OCI-LY1 (cell line): Measurements from ENCODE around the gene RHOV.
A peak's percentile ranks its signal among the peaks of the same experiment; 100 is the strongest.

Experiments used
- H2AFZ ChIP-seq: fragments of 200-600 bp; sonication (generic), shearing (Covaris generic); 2 replicates; pipeline ENCODE4 v1.6.0; 2014; ENCODE audit warnings: antibody characterized with exemption, mild to moderate bottlenecking, low read length
- H3F3A ChIP-seq: fragments of 200-600 bp; sonication (generic), shearing (Covaris generic); 2 replicates; pipeline ENCODE4 v1.6.0; 2014; ENCODE audit warnings: mild to moderate bottlenecking, antibody characterized with exemption, low read length, moderate library complexity; ENCODE audit not compliant: insufficient read depth
- H3K27ac ChIP-seq: fragments of 200-600 bp; sonication (generic); 2 replicates; pipeline ENCODE4 v1.5.1; 2014; ENCODE audit warnings: low read length, mixed run types, mild to moderate bottlenecking, low read depth; ENCODE audit not compliant: poor library complexity, severe bottlenecking
- H3K27me3 ChIP-seq: fragments of 200-600 bp; sonication (generic); 2 replicates; pipeline ENCODE4 v1.6.0; 2014; ENCODE audit warnings: antibody characterized with exemption, mild to moderate bottlenecking, low read length, moderate library complexity; ENCODE audit not compliant: insufficient read depth
- H3K36me3 ChIP-seq: fragments of 200-600 bp; sonication (generic); 2 replicates; pipeline ENCODE4 v1.6.1; 2014; ENCODE audit warnings: mild to moderate bottlenecking, antibody characterized with exemption, low read length, moderate library complexity, mixed read lengths; ENCODE audit not compliant: insufficient read depth
- H3K4me1 ChIP-seq: fragments of 200-600 bp; sonication (generic); 2 replicates; pipeline ENCODE4 v1.5.1; 2014; ENCODE audit warnings: mild to moderate bottlenecking, low read length, moderate library complexity; ENCODE audit not compliant: insufficient read depth, severe bottlenecking
- H3K4me2 ChIP-seq: fragments of 200-600 bp; sonication (generic), shearing (Covaris generic); 2 replicates; pipeline ENCODE4 v1.6.1; 2014; ENCODE audit warnings: low read length
- H3K4me3 ChIP-seq: fragments of 200-600 bp; sonication (generic); 2 replicates; pipeline ENCODE4 v1.5.1; 2014; ENCODE audit warnings: low read length, low read depth, mild to moderate bottlenecking, mixed read lengths; ENCODE audit not compliant: poor library complexity, severe bottlenecking
- H3K79me2 ChIP-seq: fragments of 200-600 bp; shearing (Covaris generic); 2 replicates; pipeline ENCODE4 v1.6.1; 2016; ENCODE audit warnings: mixed run types, low read length, mixed read lengths; ENCODE audit not compliant: insufficient read depth
- H3K9ac ChIP-seq: fragments of 200-600 bp; sonication (generic), shearing (Covaris generic); 2 replicates; pipeline ENCODE4 v1.6.1; 2014; ENCODE audit warnings: mild to moderate bottlenecking, low read length, mixed read lengths
- H3K9me2 ChIP-seq: fragments of 200-600 bp; sonication (generic), shearing (Covaris generic); 2 replicates; pipeline ENCODE4 v1.6.1; 2014; ENCODE audit warnings: low read depth, mild to moderate bottlenecking, low read length, mixed read lengths
- H3K9me3 ChIP-seq: fragments of 200-600 bp; shearing (Covaris generic); 2 replicates; pipeline ENCODE4 v1.6.1; 2014; ENCODE audit warnings: low read length, mixed read lengths
- H4K20me1 ChIP-seq: fragments of 200-600 bp; sonication (generic), shearing (Covaris generic); 2 replicates; pipeline ENCODE4 v1.6.0; 2016; ENCODE audit warnings: mild to moderate bottlenecking, low read length; ENCODE audit not compliant: insufficient read depth
- EZH2 ChIP-seq: fragments of 200-600 bp; sonication (generic), shearing (Covaris generic); IDR thresholded peaks from 2 replicates; pipeline ENCODE4 v1.8.0; 2017; ENCODE audit warnings: borderline replicate concordance, mixed run types, mild to moderate bottlenecking, antibody characterized with exemption, low read length, moderate library complexity, mixed read lengths
- TF ChIP-seq, protein P1 (sequence below): fragments of 200-600 bp; sonication (generic), shearing (Covaris generic); IDR thresholded peaks from 2 replicates; pipeline ENCODE4 v1.5.1; 2017; ENCODE audit warnings: mild to moderate bottlenecking, antibody characterized with exemption, low read length, moderate library complexity, mixed read lengths

Gene RHOV

GRCh38 chr15:40872791-40873693 lies 992 bp downstream of the RHOV start:
- Histone ChIP-seq H3K9ac (peak overlapping the region; percentile 64; the same call in 1 of the 2 replicates), H2AFZ (no peak overlapping the region; the same call in 1 of the 2 replicates), H3K9me2 (no peaks in the 10 kb centered on the region)

GRCh38 chr15:40871749-40872617 lies 2.1 kb downstream of the RHOV start:
- Histone ChIP-seq H3K9me2 (no peaks in the 10 kb centered on the region), H3K36me3 (no peaks in the 10 kb centered on the region), H3K9me3 (no peaks in the 10 kb centered on the region), H3K4me3 (peak overlapping the region; percentile 72), H3K4me2 (no peak overlapping the region; the same call in 1 of the 2 replicates), H3K9ac (no peak overlapping the region; the same call in 1 of the 2 replicates), H3K79me2 (no peaks in the 10 kb centered on the region), H3K27me3 (no peaks in the 10 kb centered on the region), H2AFZ (no peak overlapping the region), H3F3A (no peaks in the 10 kb centered on the region), H4K20me1 (no peaks in the 10 kb centered on the region), H3K4me1 (peaks cover 28% of the 10 kb centered on the region), H3K27ac (no peak overlapping the region)
- TF ChIP-seq, protein P1, sequence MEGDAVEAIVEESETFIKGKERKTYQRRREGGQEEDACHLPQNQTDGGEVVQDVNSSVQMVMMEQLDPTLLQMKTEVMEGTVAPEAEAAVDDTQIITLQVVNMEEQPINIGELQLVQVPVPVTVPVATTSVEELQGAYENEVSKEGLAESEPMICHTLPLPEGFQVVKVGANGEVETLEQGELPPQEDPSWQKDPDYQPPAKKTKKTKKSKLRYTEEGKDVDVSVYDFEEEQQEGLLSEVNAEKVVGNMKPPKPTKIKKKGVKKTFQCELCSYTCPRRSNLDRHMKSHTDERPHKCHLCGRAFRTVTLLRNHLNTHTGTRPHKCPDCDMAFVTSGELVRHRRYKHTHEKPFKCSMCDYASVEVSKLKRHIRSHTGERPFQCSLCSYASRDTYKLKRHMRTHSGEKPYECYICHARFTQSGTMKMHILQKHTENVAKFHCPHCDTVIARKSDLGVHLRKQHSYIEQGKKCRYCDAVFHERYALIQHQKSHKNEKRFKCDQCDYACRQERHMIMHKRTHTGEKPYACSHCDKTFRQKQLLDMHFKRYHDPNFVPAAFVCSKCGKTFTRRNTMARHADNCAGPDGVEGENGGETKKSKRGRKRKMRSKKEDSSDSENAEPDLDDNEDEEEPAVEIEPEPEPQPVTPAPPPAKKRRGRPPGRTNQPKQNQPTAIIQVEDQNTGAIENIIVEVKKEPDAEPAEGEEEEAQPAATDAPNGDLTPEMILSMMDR = no peak

More at GRCh38 chr15:40872791-40873693, 992 bp downstream of the RHOV start:
- no peaks in the 10 kb centered on the region for H3K27me3 ChIP-seq
- H3K27ac ChIP-seq = no peak overlapping the region
- peak overlapping the region; percentile 83 for H3K4me2 ChIP-seq
- no peaks in the 10 kb centered on the region for H4K20me1 ChIP-seq
- no peak for TF ChIP-seq EZH2
- TF ChIP-seq, protein P1 = no peak
- no peaks in the 10 kb centered on the region for H3K79me2 ChIP-seq
- H3F3A ChIP-seq = no peaks in the 10 kb centered on the region
- peaks cover 28% of the 10 kb centered on the region for H3K4me1 ChIP-seq
- no peaks in the 10 kb centered on the region for H3K9me3 ChIP-seq
- H3K36me3 ChIP-seq = no peaks in the 10 kb centered on the region
- peak overlapping the region; percentile 72 for H3K4me3 ChIP-seq

DNA sequence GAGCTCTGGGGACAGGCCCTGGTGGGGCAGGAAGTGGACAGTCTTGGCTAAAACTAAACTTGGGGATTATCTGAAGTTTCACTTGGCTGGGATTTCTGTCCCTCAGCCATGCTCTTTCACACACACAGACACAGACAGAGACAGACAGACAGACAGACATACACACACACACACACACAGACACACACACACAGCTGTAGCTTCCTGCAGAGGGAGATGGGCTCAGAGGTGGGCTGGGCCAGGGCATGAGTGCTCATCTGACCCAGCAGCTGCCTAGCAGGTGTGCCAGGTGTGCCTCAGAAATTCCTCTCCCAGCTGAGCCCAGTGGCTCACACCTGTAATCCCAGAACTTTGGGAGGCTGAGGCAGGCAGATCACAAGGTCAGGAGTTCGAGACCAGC lies 3.3 kb downstream of the RHOV start:
- Histone ChIP-seq H3K9ac (no peak overlapping the region), H3K27me3 (no peaks in the 10 kb centered on the region), H3K27ac (no peak overlapping the region), H3K36me3 (no peaks in the 10 kb centered on the region), H3K9me2 (no peaks in the 10 kb centered on the region), H3K9me3 (no peaks in the 10 kb centered on the region), H3K4me1 (peaks cover 28% of the 10 kb centered on the region), H3K79me2 (no peaks in the 10 kb centered on the region), H3K4me3 (no peak overlapping the region), H3F3A (no peaks in the 10 kb centered on the region), H2AFZ (no peak overlapping the region), H4K20me1 (no peaks in the 10 kb centered on the region), H3K4me2 (no peak overlapping the region)
- TF ChIP-seq, protein P1 = no peak
- TF ChIP-seq EZH2 = no peak
